NCI-H1930 (cell line): ENCODE results near the gene USP21.
"Not testable (repeated sequence)": the region's sequence is repeated elsewhere in the genome, so short reads cannot be mapped to it uniquely, and the experiment has no call there.

ENCODE experiments used
- DNase-seq, 2 experiments: peaks; one replicate each; lab custom pipeline; 2025; lab: John Stamatoyannopoulos, UW

USP21 gene, protein sequence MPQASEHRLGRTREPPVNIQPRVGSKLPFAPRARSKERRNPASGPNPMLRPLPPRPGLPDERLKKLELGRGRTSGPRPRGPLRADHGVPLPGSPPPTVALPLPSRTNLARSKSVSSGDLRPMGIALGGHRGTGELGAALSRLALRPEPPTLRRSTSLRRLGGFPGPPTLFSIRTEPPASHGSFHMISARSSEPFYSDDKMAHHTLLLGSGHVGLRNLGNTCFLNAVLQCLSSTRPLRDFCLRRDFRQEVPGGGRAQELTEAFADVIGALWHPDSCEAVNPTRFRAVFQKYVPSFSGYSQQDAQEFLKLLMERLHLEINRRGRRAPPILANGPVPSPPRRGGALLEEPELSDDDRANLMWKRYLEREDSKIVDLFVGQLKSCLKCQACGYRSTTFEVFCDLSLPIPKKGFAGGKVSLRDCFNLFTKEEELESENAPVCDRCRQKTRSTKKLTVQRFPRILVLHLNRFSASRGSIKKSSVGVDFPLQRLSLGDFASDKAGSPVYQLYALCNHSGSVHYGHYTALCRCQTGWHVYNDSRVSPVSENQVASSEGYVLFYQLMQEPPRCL

DNA sequence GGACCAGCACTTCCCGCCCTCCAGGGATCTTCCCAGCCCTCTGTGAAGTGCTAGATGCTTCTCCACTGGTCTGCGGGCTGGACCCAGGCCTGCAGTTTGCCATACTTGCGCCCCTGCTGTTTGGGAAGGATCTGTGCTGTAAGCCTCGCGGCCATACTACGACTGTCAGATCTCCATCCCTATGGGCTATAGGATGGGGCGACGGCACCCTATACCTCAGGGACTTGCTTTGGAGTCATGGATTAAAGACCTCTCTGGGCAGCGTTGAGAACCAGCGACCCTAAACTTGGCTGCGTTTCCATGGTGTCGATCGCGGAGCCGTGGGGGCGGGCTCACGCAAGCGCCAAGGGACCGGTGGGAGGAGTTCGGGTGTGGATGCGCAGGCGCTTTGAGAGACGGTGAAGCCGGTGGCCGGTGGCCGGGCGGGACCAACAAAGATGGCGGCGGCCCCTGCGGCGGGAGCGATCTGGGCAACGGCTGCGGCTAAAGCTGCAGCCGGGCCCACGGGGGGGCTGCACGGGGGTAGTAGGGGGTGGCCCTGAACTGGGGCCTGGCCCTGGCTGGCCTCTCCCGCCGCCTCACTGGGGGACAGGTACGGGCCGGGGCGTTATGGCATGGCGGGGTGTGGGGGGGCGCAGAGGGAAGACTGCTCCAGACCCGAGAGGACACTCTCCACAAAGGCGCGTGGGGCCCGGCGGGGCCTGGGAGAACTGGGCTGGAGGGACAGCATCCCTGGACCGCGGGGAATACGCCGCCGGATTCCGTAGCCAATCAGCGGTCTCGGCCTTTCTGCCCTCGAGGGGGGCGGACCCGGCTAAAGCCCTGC is at the start of gene USP21:
Gene USP21 (plus strand): TSS at position 414 of the 826 bp plus-strand sequence. CDS start 1,141 bp downstream, outside the sequence.
- DNase-seq = peak; percentile 84 to 89

DNA sequence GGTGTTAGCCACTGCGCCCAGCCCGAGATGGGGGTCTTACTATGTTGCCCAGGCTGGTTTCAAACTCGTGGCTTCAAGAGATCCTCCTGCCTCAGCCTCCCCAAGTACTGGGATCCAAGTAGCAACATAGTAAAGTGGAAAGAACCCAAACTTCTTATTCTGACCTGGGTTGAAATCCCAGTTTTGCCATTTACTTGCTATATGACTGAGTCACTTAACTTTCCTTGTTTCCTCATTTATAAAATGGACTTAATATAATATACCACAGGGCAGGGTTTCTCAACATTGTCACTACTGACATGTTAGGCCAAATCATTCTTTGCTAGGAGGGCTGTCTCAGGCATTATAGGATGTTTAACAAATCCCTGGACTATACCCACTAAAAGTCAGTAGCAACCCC is 48.2 kb upstream of the USP21 start:
- DNase-seq = no peak

DNA sequence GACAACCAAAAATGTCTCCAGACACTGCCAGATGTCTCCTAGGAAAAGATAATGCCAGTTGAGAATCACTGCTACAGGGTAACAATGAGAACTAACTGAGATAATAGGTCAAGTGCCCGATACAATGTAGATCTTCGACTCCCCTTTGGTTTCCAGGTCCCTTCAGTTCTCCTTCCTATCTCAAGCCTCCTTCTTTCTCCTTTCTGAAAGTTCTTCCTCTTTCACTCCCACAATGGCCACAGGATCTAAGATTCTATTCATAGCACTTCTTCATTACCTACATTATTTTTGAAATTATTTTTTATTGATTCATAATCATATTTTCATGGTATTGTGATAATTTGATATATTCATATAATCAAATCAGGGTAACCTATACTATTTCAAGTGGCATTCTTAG is 47.8 kb upstream of the USP21 start:
- no peak for DNase-seq

DNA sequence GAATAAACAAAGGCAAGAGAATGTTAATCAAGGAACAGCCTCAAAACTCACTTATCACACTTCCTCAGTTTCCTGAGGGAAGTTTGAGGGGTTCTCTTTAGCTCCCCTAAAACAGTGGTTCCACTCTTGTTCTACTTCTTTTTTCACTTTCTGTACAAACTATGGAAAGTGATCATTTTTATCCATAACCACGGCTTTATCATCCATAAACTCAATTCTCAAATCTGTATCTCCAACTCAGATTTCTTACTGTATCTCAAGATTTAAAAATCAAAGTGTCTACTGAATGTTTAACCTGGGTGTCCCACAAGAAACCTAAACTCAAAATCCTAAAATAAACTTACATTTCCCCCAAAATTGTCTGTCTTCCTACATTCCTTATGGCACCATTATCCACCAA is 45.4 kb upstream of the USP21 start:
- no peak for DNase-seq

DNA sequence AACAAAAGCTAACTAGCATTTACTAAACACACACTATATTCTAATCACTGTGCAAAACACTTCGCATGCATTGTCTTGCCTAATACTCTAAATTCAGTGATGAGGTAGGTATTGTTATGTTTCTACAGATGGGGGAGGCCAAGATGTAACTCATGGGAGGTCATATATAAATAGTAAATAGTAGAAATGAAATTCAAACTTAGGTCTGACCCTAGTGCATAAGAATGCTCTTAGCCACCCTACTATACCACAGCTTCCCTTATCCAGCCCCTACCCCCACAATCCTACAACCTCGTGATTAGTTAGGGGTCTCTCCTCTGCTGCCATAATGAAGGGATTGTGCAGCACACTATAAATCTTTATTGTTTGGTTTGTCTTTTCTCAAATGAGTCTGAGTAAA is 44.7 kb upstream of the USP21 start:
- no peak for DNase-seq

DNA sequence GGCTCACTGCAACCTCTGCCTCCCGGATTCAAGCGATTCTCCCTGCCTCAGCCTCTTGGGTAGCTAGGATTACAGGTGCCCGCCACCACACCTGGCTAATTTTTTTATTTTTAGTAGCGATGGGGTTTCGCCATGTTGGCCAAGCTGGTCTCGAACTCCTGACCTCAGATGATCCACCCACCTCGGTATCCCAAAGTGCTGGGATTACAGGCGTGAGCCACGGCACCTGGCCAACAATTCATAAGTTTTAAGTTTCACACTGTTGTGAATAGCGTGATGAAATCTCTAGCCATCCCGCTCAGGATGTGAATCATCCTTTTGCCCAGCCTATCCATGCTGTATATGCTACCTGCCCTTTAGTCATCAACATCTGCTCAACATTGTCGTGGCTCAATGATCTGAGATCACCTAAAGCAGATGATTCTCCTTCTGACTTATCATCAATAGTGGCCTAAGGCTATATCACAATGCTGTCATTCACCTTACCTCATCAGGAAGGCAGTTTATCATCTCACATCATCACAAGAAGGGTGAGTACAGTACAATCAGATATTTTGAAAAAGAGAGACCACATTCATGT is 44.1 kb upstream of the USP21 start:
- no peak for DNase-seq

DNA sequence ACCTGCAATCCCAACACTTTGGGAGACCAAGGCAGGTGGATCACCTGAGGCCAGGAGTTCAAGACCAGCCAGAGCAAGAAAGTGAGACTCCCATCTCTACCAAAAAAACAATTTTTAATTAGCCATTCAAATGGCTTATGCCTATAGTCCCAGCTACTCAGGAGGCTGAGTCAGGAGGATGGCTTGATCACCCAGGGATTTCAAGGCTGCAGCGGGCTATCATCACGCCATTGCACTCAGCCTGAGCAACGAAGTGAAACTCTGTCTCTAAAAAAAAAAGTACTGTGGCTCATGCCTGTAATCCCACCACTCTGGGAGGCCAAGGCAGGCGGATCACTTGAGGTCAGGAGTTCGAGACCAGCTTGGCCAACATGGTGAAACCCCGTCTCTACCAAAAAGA is 43.3 kb upstream of the USP21 start:
- DNase-seq = not testable (repeated sequence)

DNA sequence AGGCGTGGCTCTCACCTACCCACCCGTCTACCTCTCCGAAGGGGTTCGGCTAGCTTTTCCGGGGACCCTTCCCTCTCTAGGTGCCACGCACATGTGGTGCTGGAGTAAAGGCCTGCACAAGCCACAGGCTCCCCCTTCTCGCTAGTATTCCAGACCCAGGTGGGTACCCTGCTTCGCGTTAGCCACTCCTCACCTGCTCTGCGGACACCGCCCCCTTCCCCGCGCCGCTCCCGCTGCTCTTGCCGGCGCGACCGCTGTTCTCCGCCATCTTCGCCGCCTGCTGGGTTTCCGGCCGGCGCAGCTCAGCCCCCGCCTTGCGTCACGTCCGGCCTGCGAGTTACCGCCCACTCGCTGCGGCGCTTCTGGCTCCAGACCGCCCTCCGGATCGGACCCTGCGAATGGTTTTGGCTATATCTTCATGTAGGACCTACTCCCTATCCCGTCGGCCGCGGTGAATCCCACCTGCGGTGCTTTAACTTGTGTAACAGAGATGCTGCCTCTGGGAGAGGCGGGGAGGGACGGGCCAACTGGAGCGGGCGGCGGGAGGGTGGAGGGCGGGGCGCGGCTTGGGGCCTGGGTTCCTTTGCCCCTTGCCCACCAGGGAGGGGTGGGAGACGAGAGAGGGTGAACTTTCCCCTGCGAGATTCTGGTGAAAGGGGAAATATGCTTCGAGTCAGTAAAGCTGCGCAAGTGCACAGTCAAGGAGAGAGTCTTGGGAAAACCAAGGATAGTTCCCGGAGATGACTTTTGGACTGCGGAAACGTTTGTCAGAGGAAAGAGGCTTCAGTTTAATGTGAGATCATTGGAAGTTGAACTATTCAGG is 41.3 kb upstream of the USP21 start, which contains the start of the genes NIT1 and PFDN2:
Gene NIT1 (plus strand): TSS at position 347 of the 823 bp plus-strand sequence. CDS start 72 bp downstream, at position 419.
Gene PFDN2 (minus strand): TSS at position 279 of the 823 bp plus-strand sequence. CDS start 11 bp downstream, at position 268.
- DNase-seq = peak; percentile 61 to 73

DNA sequence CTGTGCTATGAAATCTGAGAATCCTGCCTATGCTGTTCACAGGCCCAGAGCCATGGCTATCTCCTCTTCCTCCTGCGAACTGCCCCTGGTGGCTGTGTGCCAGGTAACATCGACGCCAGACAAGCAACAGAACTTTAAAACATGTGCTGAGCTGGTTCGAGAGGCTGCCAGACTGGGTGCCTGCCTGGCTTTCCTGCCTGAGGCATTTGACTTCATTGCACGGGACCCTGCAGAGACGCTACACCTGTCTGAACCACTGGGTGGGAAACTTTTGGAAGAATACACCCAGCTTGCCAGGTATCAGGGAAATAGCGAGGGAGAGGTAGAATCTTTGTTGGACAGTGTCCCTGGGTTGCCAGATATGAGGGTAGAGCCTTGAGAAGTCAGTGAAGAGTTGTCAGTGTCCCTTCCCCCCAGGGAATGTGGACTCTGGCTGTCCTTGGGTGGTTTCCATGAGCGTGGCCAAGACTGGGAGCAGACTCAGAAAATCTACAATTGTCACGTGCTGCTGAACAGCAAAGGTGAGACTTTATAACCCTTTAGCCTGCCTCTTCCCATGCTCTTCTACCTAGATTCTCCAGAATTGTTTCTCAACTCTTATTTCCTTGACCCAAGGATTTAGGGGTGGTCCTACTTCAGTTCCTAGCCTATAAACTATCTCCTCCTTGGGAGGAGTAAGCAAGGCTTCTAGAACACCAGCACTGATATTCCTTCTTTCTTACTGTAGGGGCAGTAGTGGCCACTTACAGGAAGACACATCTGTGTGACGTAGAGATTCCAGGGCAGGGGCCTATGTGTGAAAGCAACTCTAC is 40.0 kb upstream of the USP21 start:
- DNase-seq = no peak

DNA sequence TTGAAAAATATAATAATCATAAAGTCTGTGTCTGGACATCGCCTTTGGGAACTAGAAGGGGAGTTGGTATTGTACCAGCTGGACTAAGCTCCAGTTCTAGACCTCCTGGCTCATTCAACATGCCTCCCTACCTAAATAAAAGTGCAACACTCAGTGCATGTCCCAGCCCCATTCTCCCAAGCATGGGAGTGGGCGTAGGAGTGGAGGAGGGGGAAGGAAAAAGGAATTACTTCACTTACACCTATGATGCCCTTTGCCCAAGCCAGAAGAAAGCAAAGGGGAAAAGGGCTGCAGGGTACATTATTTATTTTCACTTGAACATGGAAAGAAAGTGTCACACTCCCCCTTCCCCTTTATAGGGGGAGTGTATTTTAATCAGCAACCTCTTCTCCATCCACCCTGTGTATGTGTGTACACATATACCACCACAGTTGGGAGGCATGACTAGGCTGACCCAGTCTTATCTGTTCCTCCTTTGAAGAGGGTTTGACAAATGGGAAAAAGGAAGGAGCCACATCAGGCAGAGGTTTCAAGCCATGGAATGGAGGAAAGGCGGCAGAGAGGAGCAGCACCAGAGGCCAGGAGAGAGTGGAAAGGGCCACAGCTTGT is 38.2 kb upstream of the USP21 start:
- DNase-seq = no peak

DNA sequence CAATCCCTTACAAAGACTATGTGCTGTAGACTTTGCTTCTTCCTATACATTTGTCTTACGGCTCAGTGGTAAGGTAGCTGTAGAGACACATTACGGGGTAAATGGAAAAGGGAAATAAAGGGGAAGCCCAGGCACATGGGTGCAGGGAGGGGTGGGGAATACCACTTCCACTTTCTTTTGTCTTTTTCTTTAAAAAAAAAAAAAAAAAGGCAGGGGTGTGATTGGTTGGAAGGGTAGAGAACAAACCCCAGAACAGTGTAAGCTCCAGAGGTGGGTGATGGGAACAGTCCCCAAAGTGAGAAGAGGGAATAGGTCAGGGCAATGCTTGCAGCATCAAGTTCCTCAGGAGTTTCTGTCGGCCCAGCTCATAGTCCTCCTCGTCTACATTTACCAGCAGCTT is 37.5 kb upstream of the USP21 start:
- DNase-seq = no peak

DNA sequence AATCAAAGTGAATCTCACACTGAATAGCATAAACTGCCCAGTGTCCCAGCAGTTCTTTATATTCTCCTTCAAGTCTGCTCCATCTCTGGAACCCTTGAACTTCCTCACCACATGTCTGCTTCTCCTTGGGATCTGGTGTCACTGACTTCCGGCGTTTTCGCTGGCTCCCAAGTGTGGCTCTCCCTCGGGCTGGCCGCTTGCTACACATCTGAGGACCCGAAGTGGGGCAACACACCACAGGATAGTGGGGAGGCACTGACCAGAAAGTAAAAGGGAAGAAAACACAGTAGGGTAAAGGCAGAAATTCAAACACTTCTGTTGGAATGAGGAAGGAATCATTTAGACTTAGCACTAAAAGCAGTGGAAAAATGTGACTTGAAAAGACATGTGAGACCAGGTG is 36.3 kb upstream of the USP21 start:
- no peak for DNase-seq

DNA sequence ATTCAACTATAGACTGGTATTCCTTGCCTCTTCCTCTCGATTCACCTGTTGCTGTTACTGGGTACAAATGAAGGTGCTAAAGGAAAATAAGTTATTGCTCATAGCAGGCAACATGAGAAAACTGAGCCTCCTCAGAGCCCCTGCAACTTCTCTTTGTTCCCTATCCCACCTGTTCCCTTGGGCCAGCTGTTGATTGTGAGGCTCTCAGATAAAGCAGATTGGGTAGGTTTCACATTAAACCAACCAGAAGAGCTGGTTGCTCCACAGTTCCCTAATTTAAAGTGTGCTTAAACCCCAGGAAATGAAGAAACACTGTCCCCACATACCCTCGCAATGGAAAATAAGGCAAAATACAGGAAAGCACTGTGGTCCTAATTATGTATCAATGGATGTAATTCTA is 31.7 kb upstream of the USP21 start:
- DNase-seq = no peak

DNA sequence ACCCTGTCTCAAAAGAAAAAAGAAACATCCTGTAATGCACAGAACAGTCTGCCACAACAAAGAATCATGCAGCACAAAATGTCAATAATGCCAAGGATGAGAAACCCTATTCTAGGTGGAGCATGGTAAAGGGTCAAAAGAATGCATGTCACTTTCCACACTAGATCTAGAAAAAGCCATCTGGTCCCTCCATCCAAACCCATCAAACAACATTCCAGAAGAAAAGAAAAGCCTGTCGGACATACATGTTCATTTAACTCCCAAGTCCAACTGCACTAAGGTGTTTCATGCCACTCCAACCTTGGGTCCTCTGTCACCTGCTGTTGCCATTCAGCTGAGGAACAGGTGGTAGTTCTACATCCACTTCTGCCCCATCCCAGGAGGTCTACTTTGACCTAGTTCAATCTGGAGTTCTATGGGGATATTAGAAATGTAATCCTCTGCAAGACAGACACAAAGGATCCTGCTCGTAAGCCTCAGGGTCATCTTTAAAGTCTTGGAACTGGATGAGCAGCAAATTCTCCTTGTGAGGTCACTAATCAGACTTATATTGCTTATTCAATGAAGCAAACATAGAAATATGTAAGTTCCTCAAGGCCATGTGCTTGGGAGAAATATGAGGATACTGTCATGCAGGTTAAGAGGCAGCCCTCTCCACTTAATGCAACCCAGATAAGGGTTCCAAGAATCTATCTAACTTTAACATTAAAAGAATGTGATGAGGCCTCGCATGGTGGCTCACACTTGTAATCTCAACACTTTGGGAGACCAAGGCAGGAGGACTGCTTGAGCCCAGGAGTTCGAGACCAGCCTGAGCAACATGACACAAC is 30.5 kb upstream of the USP21 start:
- DNase-seq = no peak

DNA sequence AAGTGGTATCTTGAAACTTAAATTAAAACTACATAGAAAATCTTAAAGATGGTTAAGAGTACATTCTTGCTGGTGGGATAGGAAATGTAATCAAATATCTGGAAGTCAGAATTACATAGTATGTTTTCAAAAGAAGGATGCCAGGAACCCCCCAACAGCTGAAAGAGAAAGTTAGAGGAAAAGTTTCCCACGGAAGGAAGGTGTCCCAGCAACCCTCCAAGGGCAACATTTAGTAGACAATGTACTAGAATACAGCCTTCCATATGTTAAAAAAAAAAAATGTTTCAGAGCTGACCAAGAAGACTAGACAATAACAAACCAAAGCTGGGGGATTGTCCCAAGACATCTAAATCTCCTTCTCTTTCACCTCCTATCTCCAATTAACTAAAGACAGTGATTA is 29.0 kb upstream of the USP21 start:
- DNase-seq = no peak

DNA sequence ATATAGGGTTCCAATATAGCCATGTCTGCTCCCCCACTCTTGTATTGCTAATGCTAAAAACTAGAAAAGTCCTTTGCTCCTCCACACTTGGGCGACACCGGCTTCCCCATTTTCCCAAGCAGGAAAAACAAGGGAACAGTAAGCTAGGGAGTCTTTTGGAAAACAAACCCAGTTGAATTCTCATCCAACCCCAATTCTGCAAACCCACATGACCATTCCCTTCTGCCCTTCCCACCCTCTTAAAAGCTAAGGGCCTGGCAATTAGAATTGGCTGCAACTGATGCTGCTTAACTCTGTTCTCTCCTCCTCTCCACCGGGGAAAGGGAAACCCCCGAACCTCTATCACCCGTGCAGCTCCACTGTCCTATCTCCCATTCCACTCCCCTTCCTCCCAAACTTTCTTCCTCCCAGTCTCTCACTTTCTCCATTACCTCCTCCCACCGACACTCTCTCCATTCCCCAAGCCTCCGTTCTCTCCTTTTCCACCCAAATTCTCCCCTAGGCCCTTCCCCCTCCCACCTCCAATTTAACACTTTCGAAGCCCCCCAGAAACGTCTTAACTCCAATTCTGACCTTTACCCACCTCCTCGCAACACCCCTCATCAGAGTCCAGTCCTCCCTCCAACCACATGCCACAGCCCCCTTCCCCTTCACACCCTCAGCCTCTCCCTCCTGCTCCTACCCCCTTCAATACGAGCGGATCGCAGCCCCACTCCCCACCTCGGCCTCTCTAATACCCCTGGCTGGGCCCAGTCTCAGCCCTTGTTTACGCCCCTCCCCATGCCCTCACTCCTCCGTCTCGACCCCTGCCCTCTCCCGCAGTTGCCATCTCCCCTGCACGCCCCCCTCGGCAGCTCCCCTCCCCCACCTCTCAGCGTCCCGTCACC is 27.5 kb upstream of the USP21 start:
- DNase-seq = no peak

DNA sequence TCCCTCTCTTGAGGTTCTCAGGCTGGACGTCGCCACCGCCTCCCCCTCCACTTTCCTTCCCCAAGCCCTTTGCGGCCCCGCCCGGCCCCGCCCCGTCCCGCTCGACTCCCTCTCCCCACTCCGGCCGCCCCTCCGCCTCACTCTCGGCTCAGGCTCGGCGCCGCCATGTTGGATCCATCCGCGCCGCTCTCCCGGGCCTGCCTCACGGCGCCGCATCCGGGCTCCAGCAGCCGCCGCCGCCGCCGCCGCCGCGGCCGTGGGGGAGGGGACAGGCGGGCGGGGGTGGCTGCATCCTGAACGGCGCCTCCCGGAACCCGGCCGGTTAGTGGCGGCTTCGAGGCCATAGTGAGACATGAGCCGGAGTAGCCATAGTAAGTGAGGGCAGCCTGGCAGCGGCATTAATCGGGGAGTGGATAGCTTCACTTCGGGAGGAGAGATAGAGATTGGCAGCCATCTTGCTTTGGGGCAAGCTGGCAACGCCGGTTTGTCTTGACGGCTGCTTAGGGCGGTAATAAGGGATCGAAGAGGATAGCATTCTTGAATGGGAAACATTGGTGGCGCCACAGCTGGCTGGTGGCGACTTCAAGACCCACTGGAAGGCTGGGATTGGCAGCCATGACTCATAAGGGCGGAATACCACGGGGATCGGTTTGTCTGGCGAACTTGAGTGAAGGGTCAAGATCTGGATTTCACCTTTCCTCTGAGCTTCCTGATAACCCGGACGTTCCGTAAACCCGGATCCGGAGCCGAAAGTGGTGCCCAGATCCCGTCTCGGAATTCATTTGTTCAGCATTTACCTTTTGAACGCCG is 26.7 kb upstream of the USP21 start, which contains the start of gene DEDD:
Gene DEDD (minus strand): TSS at position 258 of the 810 bp plus-strand sequence. CDS start 8,205 bp downstream, outside the sequence.
- DNase-seq = peak; percentile 94 to 95
